ENCODE measurements around the gene AKNA. TPM values are rescaled to one million over a fixed set of nuclear protein-coding genes. Genes with fewer than 3 reads are reported as not detected.
A peak's percentile ranks its signal among the peaks of the same experiment; 100 is the strongest.

AKNA gene
- total RNA-seq, 1 donor from 2014 or later = 16.6 TPM

GRCh38 chr9:114307899-114308267 is 79.9 kb downstream of the AKNA start:
- H3K36me3 Mint-ChIP-seq (ENCODE audit: low read depth) = no peaks in the 10 kb centered on the region
- no peak overlapping the region for H3K4me3 Mint-ChIP-seq
- H3K27me3 Mint-ChIP-seq (ENCODE audit: low read depth) = no peaks in the 10 kb centered on the region
- no peak overlapping the region for H3K27ac Mint-ChIP-seq (ENCODE audit: unreplicated experiment)
- H3K9me3 Mint-ChIP-seq = no peaks in the 10 kb centered on the region
- TF ChIP-seq CTCF (conservative IDR thresholded peaks at IDR 0.05) = no peak
- H3K4me1 Mint-ChIP-seq = peaks cover 4% of the 10 kb centered on the region
- no peak for DNase-seq (ENCODE audit: low read depth, low spot score)

GRCh38 chr9:114304416-114305188 is 83.2 kb downstream of the AKNA start:
- TF ChIP-seq CTCF (conservative IDR thresholded peaks at IDR 0.05) = no peak
- no peak for DNase-seq (ENCODE audit: low read depth, low spot score)

GRCh38 chr9:114303977-114304376 is 83.8 kb downstream of the AKNA start:
- Mint-ChIP-seq H3K4me1 (peaks cover 4% of the 10 kb centered on the region), H3K36me3 (ENCODE audit: low read depth) (no peaks in the 10 kb centered on the region), H3K27me3 (ENCODE audit: low read depth) (no peaks in the 10 kb centered on the region), H3K9me3 (no peaks in the 10 kb centered on the region), H3K4me3 (no peak overlapping the region), H3K27ac (ENCODE audit: unreplicated experiment) (no peak overlapping the region)
- TF ChIP-seq CTCF (conservative IDR thresholded peaks at IDR 0.05) = no peak
- no peak for DNase-seq (ENCODE audit: low read depth, low spot score)

More at GRCh38 chr9:114304416-114305188, 83.2 kb downstream of the AKNA start:
- Mint-ChIP-seq H3K27me3 (ENCODE audit: low read depth) (no peaks in the 10 kb centered on the region), H3K4me1 (peaks cover 4% of the 10 kb centered on the region), H3K4me3 (no peak overlapping the region), H3K36me3 (ENCODE audit: low read depth) (no peaks in the 10 kb centered on the region), H3K27ac (ENCODE audit: unreplicated experiment) (no peak overlapping the region), H3K9me3 (no peaks in the 10 kb centered on the region)

- no peak for TF ChIP-seq CTCF (conservative IDR thresholded peaks at IDR 0.05)
- Mint-ChIP-seq H3K9me3 (no peaks in the 10 kb centered on the region), H3K36me3 (ENCODE audit: low read depth) (peaks cover under 1% of the 10 kb centered on the region), H3K27me3 (ENCODE audit: low read depth) (no peaks in the 10 kb centered on the region), H3K4me3 (no peak overlapping the region), H3K4me1 (peaks cover 4% of the 10 kb centered on the region), H3K27ac (ENCODE audit: unreplicated experiment) (no peak overlapping the region)
- no peak for DNase-seq (ENCODE audit: low read depth, low spot score)
Measured at GRCh38 chr9:114303571-114303970, 84.2 kb downstream of the AKNA start.

GRCh38 chr9:114302727-114303126 is 85.1 kb downstream of the AKNA start:
- no peak for TF ChIP-seq CTCF (conservative IDR thresholded peaks at IDR 0.05)
- no peak for DNase-seq (ENCODE audit: low read depth, low spot score)
- H3K27me3 Mint-ChIP-seq (ENCODE audit: low read depth) = no peaks in the 10 kb centered on the region
- H3K4me3 Mint-ChIP-seq = no peak overlapping the region
- peaks cover 2% of the 10 kb centered on the region for H3K36me3 Mint-ChIP-seq (ENCODE audit: low read depth)
- H3K9me3 Mint-ChIP-seq = no peaks in the 10 kb centered on the region
- peak overlapping the region; percentile 62 for H3K27ac Mint-ChIP-seq (ENCODE audit: unreplicated experiment)
- peaks cover 4% of the 10 kb centered on the region for H3K4me1 Mint-ChIP-seq
